ENCODE results near the gene KLHL12.

KLHL12 gene

DNA sequence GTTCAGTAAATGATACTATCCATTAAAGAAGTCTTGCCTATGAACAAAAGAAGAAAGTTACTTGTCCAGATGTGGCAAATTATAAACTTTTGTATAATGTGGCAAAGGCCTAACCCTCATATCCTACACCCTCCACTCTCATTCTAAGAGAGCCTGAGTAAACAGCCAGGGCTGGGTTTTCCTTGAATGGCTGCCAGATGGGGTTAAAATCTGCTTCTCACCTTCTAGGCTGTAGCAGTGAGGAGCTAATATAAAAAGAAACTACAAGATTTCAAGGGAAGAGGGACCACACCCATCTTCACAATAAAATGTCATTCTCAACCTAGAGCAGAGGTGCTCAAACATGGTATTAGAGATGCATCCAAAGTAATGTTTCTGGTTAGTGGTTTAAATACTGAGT is 47.0 kb downstream of the KLHL12 start (continued):
- TF ChIP-seq, protein P1, sequence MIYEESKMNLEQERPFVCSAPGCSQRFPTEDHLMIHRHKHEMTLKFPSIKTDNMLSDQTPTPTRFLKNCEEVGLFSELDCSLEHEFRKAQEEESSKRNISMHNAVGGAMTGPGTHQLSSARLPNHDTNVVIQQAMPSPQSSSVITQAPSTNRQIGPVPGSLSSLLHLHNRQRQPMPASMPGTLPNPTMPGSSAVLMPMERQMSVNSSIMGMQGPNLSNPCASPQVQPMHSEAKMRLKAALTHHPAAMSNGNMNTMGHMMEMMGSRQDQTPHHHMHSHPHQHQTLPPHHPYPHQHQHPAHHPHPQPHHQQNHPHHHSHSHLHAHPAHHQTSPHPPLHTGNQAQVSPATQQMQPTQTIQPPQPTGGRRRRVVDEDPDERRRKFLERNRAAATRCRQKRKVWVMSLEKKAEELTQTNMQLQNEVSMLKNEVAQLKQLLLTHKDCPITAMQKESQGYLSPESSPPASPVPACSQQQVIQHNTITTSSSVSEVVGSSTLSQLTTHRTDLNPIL (CRISPR knock-in tag; IDR thresholded peaks at IDR 0.05; ENCODE audit: low read depth) = no peak
- no peak for TF ChIP-seq ZC3H10 (CRISPR knock-in tag; IDR thresholded peaks at IDR 0.05)
- TF ChIP-seq ZNF70 (CRISPR knock-in tag; IDR thresholded peaks at IDR 0.05) = no peak

DNA sequence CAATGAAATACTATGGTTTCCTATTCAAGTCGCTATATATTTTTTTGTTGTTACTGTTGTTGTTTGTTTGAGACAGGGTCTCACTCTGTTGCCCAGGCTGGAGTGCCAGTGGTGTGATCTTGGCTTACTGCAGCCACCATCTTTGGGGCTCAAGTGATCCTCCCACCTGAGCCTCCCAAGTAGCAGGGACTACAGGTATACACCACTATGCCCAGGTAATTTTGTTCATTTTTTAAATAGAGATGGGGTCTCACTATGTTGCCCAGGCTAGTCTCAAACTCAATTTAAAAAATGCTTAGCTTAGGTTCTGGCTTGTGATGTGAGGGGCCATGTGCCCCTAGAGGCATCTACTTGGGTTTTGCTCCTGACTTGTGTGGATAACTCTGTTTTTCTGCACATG is 47.9 kb downstream of the KLHL12 start:
- ATAC-seq = no peak
- TF ChIP-seq ZNF70 (CRISPR knock-in tag; IDR thresholded peaks at IDR 0.05) (no peak), TOX (CRISPR knock-in tag; IDR thresholded peaks at IDR 0.05; ENCODE audit: borderline replicate concordance) (no peak), ZFP30 (CRISPR knock-in tag; IDR thresholded peaks at IDR 0.05) (no peak), CSDC2 (CRISPR knock-in tag; IDR thresholded peaks at IDR 0.05) (no peak), ZNF565 (CRISPR knock-in tag; conservative IDR thresholded peaks at IDR 0.05; ENCODE audit: low read depth) (no peak), ESRRG (CRISPR knock-in tag; IDR thresholded peaks at IDR 0.05) (no peak)
- TF ChIP-seq, protein P2, sequence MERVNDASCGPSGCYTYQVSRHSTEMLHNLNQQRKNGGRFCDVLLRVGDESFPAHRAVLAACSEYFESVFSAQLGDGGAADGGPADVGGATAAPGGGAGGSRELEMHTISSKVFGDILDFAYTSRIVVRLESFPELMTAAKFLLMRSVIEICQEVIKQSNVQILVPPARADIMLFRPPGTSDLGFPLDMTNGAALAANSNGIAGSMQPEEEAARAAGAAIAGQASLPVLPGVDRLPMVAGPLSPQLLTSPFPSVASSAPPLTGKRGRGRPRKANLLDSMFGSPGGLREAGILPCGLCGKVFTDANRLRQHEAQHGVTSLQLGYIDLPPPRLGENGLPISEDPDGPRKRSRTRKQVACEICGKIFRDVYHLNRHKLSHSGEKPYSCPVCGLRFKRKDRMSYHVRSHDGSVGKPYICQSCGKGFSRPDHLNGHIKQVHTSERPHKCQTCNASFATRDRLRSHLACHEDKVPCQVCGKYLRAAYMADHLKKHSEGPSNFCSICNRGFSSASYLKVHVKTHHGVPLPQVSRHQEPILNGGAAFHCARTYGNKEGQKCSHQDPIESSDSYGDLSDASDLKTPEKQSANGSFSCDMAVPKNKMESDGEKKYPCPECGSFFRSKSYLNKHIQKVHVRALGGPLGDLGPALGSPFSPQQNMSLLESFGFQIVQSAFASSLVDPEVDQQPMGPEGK (CRISPR knock-in tag; IDR thresholded peaks at IDR 0.05; ENCODE audit: borderline replicate concordance) = no peak
- TF ChIP-seq, protein P3, sequence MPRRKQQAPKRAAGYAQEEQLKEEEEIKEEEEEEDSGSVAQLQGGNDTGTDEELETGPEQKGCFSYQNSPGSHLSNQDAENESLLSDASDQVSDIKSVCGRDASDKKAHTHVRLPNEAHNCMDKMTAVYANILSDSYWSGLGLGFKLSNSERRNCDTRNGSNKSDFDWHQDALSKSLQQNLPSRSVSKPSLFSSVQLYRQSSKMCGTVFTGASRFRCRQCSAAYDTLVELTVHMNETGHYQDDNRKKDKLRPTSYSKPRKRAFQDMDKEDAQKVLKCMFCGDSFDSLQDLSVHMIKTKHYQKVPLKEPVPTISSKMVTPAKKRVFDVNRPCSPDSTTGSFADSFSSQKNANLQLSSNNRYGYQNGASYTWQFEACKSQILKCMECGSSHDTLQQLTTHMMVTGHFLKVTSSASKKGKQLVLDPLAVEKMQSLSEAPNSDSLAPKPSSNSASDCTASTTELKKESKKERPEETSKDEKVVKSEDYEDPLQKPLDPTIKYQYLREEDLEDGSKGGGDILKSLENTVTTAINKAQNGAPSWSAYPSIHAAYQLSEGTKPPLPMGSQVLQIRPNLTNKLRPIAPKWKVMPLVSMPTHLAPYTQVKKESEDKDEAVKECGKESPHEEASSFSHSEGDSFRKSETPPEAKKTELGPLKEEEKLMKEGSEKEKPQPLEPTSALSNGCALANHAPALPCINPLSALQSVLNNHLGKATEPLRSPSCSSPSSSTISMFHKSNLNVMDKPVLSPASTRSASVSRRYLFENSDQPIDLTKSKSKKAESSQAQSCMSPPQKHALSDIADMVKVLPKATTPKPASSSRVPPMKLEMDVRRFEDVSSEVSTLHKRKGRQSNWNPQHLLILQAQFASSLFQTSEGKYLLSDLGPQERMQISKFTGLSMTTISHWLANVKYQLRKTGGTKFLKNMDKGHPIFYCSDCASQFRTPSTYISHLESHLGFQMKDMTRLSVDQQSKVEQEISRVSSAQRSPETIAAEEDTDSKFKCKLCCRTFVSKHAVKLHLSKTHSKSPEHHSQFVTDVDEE (CRISPR knock-in tag; IDR thresholded peaks at IDR 0.05) = no peak
- TF ChIP-seq, protein P4, sequence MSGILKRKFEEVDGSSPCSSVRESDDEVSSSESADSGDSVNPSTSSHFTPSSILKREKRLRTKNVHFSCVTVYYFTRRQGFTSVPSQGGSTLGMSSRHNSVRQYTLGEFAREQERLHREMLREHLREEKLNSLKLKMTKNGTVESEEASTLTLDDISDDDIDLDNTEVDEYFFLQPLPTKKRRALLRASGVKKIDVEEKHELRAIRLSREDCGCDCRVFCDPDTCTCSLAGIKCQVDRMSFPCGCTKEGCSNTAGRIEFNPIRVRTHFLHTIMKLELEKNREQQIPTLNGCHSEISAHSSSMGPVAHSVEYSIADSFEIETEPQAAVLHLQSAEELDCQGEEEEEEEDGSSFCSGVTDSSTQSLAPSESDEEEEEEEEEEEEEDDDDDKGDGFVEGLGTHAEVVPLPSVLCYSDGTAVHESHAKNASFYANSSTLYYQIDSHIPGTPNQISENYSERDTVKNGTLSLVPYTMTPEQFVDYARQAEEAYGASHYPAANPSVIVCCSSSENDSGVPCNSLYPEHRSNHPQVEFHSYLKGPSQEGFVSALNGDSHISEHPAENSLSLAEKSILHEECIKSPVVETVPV (CRISPR knock-in tag; IDR thresholded peaks at IDR 0.05) = no peak

DNA sequence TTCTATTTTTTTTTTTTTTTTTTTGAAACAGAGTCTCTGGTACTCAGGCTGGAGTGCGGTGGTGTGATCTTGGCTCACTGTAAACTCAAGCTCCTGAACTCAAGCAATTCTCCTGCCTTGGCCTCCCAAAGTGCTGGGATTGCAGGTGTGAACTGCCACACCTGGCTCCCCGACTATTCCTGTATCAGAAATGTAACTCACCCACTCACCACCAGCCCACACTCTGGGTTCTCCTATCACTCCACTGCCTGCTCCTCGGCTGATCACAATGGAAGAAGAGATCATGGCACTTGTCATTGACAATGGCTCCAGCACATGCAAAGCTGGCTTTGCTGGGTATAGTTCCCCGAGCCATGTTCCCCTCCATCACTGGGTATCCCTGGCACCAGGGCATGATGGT is 54.0 kb downstream of the KLHL12 start:
- no peak for ATAC-seq

DNA sequence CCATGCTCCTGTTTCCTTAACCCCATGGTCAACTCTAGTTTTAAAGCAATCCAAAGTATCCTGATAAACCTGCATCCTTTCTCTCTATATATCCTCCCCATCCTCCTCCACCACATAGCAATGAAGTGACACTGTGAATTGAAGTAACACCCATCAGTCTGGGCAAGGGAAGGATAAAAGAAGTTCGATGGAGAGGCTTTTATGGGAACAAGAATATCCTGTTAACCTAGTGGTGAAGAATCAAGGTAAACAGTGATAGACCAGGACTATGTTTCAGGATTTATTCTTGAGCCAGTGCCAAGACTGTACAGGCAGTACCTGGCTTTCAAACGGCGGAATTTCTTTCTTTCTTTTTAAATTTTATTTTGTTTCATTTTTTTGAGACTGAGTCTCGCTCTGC is 55.7 kb downstream of the KLHL12 start:
- no peak for TF ChIP-seq GLIS3 (CRISPR knock-in tag; IDR thresholded peaks at IDR 0.05)
- ATAC-seq = no peak

More for the DNA sequence above, 54.0 kb downstream of the KLHL12 start:
- TF ChIP-seq, protein P3 (CRISPR knock-in tag; IDR thresholded peaks at IDR 0.05) = no peak
- no peak for TF ChIP-seq GLIS3 (CRISPR knock-in tag; IDR thresholded peaks at IDR 0.05)
- no peak for TF ChIP-seq BACH2 (CRISPR knock-in tag; IDR thresholded peaks at IDR 0.05; ENCODE audit: borderline replicate concordance)
- TF ChIP-seq ESRRG (CRISPR knock-in tag; IDR thresholded peaks at IDR 0.05) = no peak
- no peak for TF ChIP-seq PPARA (CRISPR knock-in tag; IDR thresholded peaks at IDR 0.05; ENCODE audit: borderline replicate concordance)

All from SK-N-SH treated with all-trans-retinoic acid at 6 μM for 48 hours (cell line).